HepG2 (cell line): ENCODE results near the gene SPATA46.

Experiments used
- BRCA1 ChIP-seq: sonication (generic); formaldehyde crosslinking; IDR thresholded peaks from 2 replicates; pipeline ENCODE4 v1.4.0; 2020; ENCODE audit warnings: missing genetic modification reagents
- ELF3 ChIP-seq: IDR thresholded peaks from 2 replicates; pipeline ENCODE4 v1.6.1; 2016; ENCODE audit warnings: missing genetic modification reagents, missing compliant biosample characterization
- MTA3 ChIP-seq: sonication (generic); formaldehyde crosslinking; IDR thresholded peaks from 2 replicates; pipeline ENCODE4 v1.4.0; 2020; ENCODE audit warnings: missing genetic modification reagents
- RAD21 ChIP-seq: fragments of 450-650 bp; formaldehyde crosslinking; IDR thresholded peaks from 2 replicates; pipeline ENCODE4 v1.5.0; 2020; ENCODE audit warnings: mild to moderate bottlenecking
- RFXAP ChIP-seq: sonication (generic); formaldehyde crosslinking; IDR thresholded peaks from 2 replicates; pipeline ENCODE4 v1.4.0; 2020; ENCODE audit warnings: missing genetic modification reagents, borderline replicate concordance
- SRSF4 ChIP-seq: fragments of 200-400 bp; formaldehyde crosslinking; IDR thresholded peaks from one replicate; pipeline ENCODE4 v1.6.1; 2018; ENCODE audit warnings: mild to moderate bottlenecking, low read depth, low read length, moderate library complexity; ENCODE audit not compliant: poor library complexity, severe bottlenecking
- ZNF773 ChIP-seq: sonication (generic); formaldehyde crosslinking; IDR thresholded peaks from 2 replicates; pipeline ENCODE4 v1.4.0; 2020; ENCODE audit warnings: missing genetic modification reagents, borderline replicate concordance
- TF ChIP-seq, protein P1 (sequence below): sonication (generic); formaldehyde crosslinking; IDR thresholded peaks from 2 replicates; pipeline ENCODE4 v1.5.0; 2020; ENCODE audit warnings: mild to moderate bottlenecking, missing genetic modification reagents, moderate library complexity
- TF ChIP-seq, protein P2 (sequence below): IDR thresholded peaks from 2 replicates; pipeline ENCODE4 v1.6.1; 2012; ENCODE audit warnings: low read depth, low read length, improper control_type of control experiment
- TF ChIP-seq, protein P3 (sequence below): sonication (generic); formaldehyde crosslinking; IDR thresholded peaks from 2 replicates; pipeline ENCODE4 v1.4.0; 2020; ENCODE audit warnings: mild to moderate bottlenecking, missing genetic modification reagents
- TF ChIP-seq, protein P4 (sequence below): sonication (generic); formaldehyde crosslinking; IDR thresholded peaks from 2 replicates; pipeline ENCODE4 v1.4.0; 2020; ENCODE audit warnings: missing genetic modification reagents, borderline replicate concordance
- TF ChIP-seq, protein P5 (sequence below): sonication (generic); formaldehyde crosslinking; IDR thresholded peaks from 2 replicates; pipeline ENCODE4 v1.4.0; 2020; ENCODE audit warnings: missing genetic modification reagents
- TF ChIP-seq, protein P6 (sequence below), 2 experiments: sonication (generic) in 1 of 2; formaldehyde crosslinking in 1 of 2; IDR thresholded peaks; 2 replicates each; pipeline versions ENCODE4 v1.5.1 to v1.6.1; 2011 to 2020; ENCODE audit warnings: borderline replicate concordance in 1 of 2, low read depth in 1 of 2, low read length in 1 of 2, mild to moderate bottlenecking in 1 of 2, missing genetic modification reagents in 1 of 2, moderate library complexity in 1 of 2

- no peak for TF ChIP-seq ELF3 (CRISPR knock-in tag)
- TF ChIP-seq, protein P1, sequence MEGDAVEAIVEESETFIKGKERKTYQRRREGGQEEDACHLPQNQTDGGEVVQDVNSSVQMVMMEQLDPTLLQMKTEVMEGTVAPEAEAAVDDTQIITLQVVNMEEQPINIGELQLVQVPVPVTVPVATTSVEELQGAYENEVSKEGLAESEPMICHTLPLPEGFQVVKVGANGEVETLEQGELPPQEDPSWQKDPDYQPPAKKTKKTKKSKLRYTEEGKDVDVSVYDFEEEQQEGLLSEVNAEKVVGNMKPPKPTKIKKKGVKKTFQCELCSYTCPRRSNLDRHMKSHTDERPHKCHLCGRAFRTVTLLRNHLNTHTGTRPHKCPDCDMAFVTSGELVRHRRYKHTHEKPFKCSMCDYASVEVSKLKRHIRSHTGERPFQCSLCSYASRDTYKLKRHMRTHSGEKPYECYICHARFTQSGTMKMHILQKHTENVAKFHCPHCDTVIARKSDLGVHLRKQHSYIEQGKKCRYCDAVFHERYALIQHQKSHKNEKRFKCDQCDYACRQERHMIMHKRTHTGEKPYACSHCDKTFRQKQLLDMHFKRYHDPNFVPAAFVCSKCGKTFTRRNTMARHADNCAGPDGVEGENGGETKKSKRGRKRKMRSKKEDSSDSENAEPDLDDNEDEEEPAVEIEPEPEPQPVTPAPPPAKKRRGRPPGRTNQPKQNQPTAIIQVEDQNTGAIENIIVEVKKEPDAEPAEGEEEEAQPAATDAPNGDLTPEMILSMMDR (CRISPR knock-in tag) = no peak
- no peak for TF ChIP-seq MTA3
- no peak for TF ChIP-seq BRCA1 (CRISPR knock-in tag)
- no peak for TF ChIP-seq SRSF4
- TF ChIP-seq, protein P2, sequence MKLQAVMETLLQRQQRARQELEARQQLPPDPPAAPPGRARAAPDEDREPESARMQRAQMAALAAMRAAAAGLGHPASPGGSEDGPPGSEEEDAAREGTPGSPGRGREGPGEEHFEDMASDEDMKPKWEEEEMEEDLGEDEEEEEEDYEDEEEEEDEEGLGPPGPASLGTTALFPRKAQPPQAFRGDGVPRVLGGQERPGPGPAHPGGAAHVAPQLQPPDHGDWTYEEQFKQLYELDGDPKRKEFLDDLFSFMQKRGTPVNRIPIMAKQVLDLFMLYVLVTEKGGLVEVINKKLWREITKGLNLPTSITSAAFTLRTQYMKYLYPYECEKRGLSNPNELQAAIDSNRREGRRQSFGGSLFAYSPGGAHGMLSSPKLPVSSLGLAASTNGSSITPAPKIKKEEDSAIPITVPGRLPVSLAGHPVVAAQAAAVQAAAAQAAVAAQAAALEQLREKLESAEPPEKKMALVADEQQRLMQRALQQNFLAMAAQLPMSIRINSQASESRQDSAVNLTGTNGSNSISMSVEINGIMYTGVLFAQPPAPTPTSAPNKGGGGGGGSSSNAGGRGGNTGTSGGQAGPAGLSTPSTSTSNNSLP = no peak
- TF ChIP-seq, protein P3, sequence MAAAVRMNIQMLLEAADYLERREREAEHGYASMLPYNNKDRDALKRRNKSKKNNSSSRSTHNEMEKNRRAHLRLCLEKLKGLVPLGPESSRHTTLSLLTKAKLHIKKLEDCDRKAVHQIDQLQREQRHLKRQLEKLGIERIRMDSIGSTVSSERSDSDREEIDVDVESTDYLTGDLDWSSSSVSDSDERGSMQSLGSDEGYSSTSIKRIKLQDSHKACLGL = no peak
- TF ChIP-seq, protein P4, sequence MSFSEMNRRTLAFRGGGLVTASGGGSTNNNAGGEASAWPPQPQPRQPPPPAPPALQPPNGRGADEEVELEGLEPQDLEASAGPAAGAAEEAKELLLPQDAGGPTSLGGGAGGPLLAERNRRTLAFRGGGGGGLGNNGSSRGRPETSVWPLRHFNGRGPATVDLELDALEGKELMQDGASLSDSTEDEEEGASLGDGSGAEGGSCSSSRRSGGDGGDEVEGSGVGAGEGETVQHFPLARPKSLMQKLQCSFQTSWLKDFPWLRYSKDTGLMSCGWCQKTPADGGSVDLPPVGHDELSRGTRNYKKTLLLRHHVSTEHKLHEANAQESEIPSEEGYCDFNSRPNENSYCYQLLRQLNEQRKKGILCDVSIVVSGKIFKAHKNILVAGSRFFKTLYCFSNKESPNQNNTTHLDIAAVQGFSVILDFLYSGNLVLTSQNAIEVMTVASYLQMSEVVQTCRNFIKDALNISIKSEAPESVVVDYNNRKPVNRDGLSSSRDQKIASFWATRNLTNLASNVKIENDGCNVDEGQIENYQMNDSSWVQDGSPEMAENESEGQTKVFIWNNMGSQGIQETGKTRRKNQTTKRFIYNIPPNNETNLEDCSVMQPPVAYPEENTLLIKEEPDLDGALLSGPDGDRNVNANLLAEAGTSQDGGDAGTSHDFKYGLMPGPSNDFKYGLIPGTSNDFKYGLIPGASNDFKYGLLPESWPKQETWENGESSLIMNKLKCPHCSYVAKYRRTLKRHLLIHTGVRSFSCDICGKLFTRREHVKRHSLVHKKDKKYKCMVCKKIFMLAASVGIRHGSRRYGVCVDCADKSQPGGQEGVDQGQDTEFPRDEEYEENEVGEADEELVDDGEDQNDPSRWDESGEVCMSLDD (CRISPR knock-in tag) = no peak
- TF ChIP-seq ZNF773 = no peak
- TF ChIP-seq RFXAP = no peak
- TF ChIP-seq, protein P5, sequence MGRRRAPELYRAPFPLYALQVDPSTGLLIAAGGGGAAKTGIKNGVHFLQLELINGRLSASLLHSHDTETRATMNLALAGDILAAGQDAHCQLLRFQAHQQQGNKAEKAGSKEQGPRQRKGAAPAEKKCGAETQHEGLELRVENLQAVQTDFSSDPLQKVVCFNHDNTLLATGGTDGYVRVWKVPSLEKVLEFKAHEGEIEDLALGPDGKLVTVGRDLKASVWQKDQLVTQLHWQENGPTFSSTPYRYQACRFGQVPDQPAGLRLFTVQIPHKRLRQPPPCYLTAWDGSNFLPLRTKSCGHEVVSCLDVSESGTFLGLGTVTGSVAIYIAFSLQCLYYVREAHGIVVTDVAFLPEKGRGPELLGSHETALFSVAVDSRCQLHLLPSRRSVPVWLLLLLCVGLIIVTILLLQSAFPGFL (CRISPR knock-in tag) = no peak
- no peak for TF ChIP-seq RAD21
- TF ChIP-seq, protein P6, sequence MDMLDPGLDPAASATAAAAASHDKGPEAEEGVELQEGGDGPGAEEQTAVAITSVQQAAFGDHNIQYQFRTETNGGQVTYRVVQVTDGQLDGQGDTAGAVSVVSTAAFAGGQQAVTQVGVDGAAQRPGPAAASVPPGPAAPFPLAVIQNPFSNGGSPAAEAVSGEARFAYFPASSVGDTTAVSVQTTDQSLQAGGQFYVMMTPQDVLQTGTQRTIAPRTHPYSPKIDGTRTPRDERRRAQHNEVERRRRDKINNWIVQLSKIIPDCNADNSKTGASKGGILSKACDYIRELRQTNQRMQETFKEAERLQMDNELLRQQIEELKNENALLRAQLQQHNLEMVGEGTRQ (IDR thresholded peaks at IDR 0.05; ENCODE audit: low read depth, low read length) = no peak
- TF ChIP-seq, protein P6 (CRISPR knock-in tag; IDR thresholded peaks at IDR 0.05; ENCODE audit: borderline replicate concordance) = no peak
These were observed 13.9 kb upstream of the SPATA46 start for GRCh38 chr1:162390396-162391185.
